Stimulated activated CD4-positive, alpha-beta T cell treated with anti-CD3 and anti-CD28 coated beads, Interleukin-1b, Interleukin-23, amount 100 ng/mL, for 1 hour (primary cell): Measurements from ENCODE around the gene MGAM2.
"Not testable (repeated sequence)": the region's sequence is repeated elsewhere in the genome, so short reads cannot be mapped to it uniquely, and the experiment has no call there.

Experiments used
- DNase-seq, 2 donors: peaks; one replicate each; pipeline ENCODE4 v3.0.0-alpha.2; 2020; ENCODE audit warnings: low read depth in 2 of 2

MGAM2 gene

GRCh38 chr7:142111499-142111898 is at the start of gene MGAM2:
MGAM2 (plus strand) TSS chr7:142111718; CDS start chr7:142116874, 5,156 bp downstream.
- no peak for DNase-seq

DNA sequence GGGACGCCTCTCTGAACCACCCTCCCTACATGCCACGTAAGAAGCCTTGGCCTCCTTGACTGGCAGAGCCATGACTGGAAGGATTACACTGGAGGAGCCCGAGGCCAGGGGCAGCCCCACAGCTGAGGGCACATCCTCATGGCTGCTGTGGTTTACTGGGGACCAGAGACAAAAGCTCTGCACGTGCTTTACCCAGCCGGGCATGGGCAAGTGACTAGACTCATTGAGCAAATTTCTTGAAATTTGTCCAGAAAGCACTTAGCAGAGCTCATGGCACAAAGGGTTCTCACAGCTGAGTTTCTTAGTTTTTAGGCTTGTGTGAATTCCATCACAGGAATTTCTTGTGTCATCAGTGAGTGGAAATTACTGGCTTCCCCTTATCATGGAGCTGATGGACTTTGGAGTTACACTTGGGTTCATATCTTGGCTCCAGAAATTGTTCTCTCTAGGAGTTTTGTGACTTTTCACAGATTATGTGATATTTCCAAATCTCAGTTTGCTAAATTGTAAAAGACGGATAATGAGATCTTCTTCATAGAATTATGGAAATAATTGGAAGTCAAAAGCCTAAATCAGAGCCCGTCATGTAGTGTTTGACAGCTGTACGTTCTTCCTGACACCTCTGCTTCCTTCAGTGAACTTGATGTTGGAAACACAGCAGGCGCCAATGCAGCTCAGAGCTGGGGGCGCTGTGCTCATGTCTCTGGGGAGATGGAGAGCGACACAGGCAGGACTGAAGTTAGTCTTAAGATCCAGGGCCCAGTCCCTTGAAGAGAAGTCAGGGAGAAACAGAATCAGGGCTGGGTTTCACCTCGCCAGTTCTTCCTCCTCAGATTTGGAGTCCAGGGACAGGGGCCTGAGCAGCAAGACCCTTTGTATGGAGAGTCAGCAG is 47.7 kb upstream of the MGAM2 start:
- DNase-seq = no peak

GRCh38 chr7:142066536-142066935 is 45.0 kb upstream of the MGAM2 start:
- DNase-seq = no peak

- DNase-seq = no peak
Observed at GRCh38 chr7:142077762-142078161, 33.8 kb upstream of the MGAM2 start.

DNA sequence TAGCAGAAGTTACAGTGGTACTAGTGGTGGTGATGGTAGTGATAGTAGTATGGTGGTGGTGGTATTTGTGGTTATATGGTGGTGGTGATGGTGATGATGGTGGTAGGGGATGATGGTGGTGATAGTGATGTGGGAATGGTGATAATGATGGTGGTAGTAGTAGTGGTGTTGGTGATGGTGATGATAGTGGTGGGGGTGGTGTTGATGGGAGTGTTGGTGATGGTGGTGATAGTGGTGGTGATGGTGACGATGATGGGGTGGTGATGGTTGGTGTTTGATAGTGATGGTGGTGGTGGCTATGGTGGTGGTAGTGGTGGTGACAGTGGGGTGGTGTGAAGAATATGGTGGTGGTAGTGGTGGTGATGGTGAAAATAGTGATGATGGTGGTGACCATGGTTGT is 27.9 kb upstream of the MGAM2 start:
- no peak for DNase-seq

GRCh38 chr7:142085428-142085827 is 26.1 kb upstream of the MGAM2 start:
- DNase-seq = no peak

DNA sequence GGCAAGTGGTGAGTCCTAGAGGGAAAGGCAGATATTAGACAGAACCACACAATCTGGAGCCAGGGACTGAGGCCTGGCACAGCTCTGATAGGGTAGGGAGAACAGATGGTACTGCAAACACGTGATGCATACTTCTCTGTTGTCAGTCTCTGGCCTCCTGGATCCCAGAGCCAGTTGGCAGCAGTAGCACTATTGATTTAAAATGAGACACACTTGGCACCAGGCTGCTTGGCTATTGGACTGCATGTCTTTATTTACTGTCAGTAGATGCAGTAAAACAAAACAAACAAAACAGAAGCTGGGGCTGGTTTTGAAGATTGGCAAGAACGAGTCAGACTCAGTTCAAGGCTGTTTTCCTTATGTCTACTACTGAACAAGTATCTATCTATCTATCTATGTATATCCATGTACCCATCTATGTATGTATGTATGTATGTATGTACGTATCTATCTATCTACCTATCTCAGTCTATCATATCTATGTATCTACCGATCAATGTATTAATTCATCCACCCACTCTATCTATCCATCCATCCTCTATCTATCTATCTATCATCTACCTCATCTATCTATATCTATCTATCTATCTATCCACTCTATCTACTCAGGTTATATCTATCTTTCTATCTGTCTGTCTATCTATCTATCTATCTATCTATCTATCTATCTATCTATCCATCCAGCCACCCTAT is 23.4 kb upstream of the MGAM2 start:
- DNase-seq = no peak

- no peak for DNase-seq
Observed at GRCh38 chr7:142089035-142089434, 22.5 kb upstream of the MGAM2 start.

DNA sequence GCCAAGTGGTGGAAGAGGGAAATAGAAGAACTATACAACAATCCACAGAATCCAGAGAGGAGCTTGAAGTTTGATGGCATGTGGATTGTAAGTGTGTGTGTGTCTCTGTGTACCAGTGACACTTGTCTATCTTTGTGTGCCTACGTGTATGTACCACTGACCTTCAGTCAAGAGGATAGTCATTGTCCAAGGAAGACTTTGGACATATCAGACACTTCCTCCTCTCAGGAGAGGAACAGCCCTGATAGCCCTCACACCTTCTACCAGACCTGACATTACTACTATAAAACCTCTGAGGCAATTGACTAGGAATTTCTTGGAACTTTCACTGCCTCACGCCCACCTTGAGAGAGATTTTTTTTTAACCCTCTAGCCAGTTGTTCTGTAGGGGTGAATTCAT is 19.6 kb upstream of the MGAM2 start:
- no peak for DNase-seq

GRCh38 chr7:142094861-142095260 is 16.7 kb upstream of the MGAM2 start:
- no peak for DNase-seq

- no peak for DNase-seq
Observed at GRCh38 chr7:142097571-142097970, 13.9 kb upstream of the MGAM2 start.

GRCh38 chr7:142098004-142098403 is 13.5 kb upstream of the MGAM2 start:
- no peak for DNase-seq

GRCh38 chr7:142099347-142099746 is 12.2 kb upstream of the MGAM2 start:
- not testable (repeated sequence) for DNase-seq

DNA sequence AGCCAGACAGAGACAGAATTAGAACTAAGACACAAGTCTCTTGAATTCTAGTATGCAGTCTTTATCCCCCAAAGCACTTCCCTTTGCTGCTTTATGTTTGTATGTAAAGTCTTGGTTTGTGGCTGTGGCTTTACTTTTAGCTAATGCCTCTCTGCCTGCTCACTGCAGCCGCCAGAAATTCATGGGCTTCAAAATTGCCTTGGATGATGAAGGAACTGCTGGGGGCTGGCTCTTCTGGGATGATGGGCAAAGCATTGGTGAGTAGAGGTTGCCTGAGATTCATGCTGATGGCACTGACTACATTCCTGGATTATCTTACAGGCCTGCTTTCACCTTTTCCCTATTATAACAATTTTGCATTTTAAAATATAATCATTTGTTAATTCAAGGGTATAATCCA is 10.9 kb upstream of the MGAM2 start:
- no peak for DNase-seq

DNA sequence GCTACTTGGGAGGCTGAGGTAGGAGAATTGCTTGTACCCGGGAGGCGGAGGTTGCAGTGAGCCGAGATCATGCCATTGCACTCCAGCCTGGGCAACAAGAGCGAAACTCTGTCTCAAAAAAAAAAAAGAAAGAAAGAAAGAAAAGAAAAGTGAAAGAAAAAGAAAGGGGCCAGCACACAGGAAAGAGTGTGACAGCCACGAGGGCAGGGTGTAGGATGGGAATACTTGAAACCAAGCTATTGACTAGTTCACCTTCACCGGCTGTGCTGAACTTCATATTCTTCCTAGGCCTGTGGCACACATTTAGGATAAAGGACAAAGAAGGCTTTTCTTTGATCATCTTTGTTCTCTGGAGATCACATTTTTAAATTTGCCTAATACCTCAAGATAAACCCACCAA is 9.7 kb upstream of the MGAM2 start:
- DNase-seq = not testable (repeated sequence)

- DNase-seq = no peak
Observed at GRCh38 chr7:142104550-142105527, 6.7 kb upstream of the MGAM2 start.

DNA sequence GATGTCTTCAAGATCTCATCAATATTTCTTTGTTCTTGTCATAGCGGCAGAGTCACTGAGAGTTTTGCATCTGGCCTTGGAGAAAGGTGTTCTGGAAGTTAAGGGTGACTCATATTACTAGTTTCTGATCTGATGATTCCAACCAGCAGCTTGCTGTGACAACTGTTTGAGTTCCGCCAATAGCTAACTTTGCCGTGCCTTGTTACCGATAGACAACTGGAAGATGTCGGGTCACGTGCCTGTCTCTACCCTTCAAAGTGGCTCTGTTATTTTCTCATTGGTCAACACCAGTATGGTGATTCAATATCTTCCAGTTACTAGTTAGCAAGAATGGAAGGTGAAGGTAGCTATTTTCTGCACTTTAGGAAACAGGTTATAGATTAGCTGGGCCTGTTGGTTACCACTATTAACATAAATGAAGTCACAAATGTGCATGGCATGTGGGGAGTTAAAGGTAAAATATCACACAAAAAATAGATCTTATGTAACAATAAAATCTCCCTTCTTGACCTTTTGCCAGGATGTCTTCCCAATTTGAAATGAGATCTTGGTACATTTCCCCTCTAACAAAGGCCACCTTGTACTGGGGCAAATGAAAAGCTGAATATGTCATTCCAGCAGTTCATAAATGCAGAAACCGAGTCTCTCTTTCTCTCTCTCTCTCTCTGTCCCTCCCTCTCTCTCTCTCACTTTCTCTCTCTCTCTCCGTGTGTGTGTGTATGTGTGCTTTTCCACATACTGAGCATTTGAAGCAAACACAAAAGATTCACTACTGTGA is 2.6 kb upstream of the MGAM2 start:
- no peak for DNase-seq

DNA sequence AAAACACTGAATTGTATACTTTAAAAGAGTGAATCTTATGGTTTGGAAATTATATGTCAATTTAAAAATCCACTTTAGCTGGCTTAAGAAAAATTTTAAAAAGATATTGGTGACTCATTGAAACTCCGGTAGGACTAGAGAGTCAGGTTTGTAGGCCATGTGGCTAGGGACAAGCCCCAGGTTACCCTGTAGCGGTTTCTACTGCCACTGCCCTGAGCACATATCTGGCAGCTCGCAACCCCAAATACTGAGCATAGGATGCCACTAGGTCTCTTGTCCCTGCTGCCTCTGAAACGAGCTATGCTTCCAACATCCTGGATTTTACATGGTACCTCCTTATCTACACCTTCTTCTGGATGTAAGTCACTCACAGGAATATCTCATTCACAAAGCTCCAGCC is 1.4 kb upstream of the MGAM2 start:
- no peak for DNase-seq

- no peak for DNase-seq
Observed at GRCh38 chr7:142110638-142111037, 880 bp upstream of the MGAM2 start.

DNA sequence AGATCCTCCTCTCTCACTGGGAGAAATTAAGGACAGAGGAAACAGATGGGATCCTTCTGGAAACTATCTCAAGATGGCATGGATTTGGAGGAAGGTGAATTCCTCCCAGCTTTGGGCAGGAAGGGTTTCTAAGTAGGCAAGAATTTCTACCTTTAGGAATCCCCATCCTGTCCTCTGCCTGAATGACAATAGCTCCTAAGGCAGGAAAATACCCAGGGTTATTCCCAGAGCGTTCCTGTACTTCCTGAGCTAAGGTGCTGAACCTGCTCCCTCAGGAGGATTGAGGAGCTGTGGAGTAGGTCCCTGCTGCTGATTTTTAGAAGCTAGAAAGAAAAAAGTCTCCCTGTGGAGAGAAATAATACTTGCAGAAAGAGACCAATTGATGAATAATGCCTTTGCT is 568 bp downstream of the MGAM2 start:
- DNase-seq = no peak

DNA sequence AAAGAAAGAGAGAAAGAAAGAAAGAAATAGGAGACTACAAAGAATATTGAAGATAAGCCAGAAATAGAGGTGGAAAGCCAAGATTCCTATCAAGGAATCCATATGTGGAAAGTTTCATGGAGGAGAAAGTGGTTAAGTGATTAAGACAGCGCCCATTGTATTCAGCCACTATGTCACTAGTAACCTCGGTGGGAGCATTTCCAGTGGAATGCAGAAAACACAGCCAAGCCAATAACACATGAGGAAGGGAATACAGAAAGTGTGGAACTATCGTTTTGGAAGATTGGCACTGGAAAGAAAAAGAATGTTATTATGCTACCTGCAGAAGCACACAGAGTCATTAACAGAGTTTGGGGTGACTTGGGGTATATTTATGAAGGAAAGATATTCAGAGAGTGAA is 2.7 kb downstream of the MGAM2 start:
- DNase-seq = no peak
